Suppressor macrophage treated with lipopolysaccharide for 4 hours (primary cell): Measurements from ENCODE around the gene RIOK1.
"Not testable (repeated sequence)": the region's sequence is repeated elsewhere in the genome, so short reads cannot be mapped to it uniquely, and the experiment has no call there.

Experiments used
- DNase-seq: peaks from one replicate; pipeline ENCODE4 v3.0.0-alpha.2; 2020

RIOK1 gene

GRCh38 chr6:7389451-7390225 lies at the start of gene RIOK1, which contains the start of gene CAGE1:
Gene RIOK1 (plus strand): TSS chr6:7389808. CDS start chr6:7390003, 195 bp downstream.
Gene CAGE1 (minus strand): TSS chr6:7389742. CDS start chr6:7387173, 2,569 bp downstream.
- peak; percentile 98 for DNase-seq

GRCh38 chr6:7341271-7341670 lies 48.3 kb upstream of the RIOK1 start:
- no peak for DNase-seq

- DNase-seq: no peak
Observed at GRCh38 chr6:7341989-7342742, 47.4 kb upstream of the RIOK1 start.

GRCh38 chr6:7343546-7344475 lies 45.8 kb upstream of the RIOK1 start:
- DNase-seq: no peak

- DNase-seq: not testable (repeated sequence)
Observed at GRCh38 chr6:7344773-7345450, 44.7 kb upstream of the RIOK1 start.

- not testable (repeated sequence) for DNase-seq
Observed at GRCh38 chr6:7347551-7347997, 42.0 kb upstream of the RIOK1 start.

GRCh38 chr6:7350591-7350990 lies 39.0 kb upstream of the RIOK1 start:
- not testable (repeated sequence) for DNase-seq

GRCh38 chr6:7351916-7352315 lies 37.7 kb upstream of the RIOK1 start:
- not testable (repeated sequence) for DNase-seq

GRCh38 chr6:7367408-7367807 lies 22.2 kb upstream of the RIOK1 start:
- no peak for DNase-seq

- DNase-seq: peak; percentile 4
Observed at GRCh38 chr6:7373739-7374138, 15.9 kb upstream of the RIOK1 start.

GRCh38 chr6:7377961-7378360 lies 11.6 kb upstream of the RIOK1 start:
- no peak for DNase-seq

- DNase-seq: peak; percentile 15
Observed at GRCh38 chr6:7378740-7379139, 10.9 kb upstream of the RIOK1 start.

- DNase-seq: no peak
Observed at GRCh38 chr6:7381092-7381491, 8.5 kb upstream of the RIOK1 start.

- peak; percentile 58 for DNase-seq
Observed at GRCh38 chr6:7389162-7389450, 502 bp upstream of the RIOK1 start.

GRCh38 chr6:7390226-7390878 lies 744 bp downstream of the RIOK1 start:
- no peak for DNase-seq

- peak; percentile 59 for DNase-seq
Observed at GRCh38 chr6:7391151-7391550, 1.5 kb downstream of the RIOK1 start.

GRCh38 chr6:7392402-7392801 lies 2.8 kb downstream of the RIOK1 start:
- no peak for DNase-seq

- DNase-seq: no peak
Observed at GRCh38 chr6:7401075-7401474, 11.5 kb downstream of the RIOK1 start.

- peak; percentile 51 for DNase-seq
Observed at GRCh38 chr6:7402716-7403115, 13.1 kb downstream of the RIOK1 start.

GRCh38 chr6:7404546-7404945 lies 14.9 kb downstream of the RIOK1 start:
- no peak for DNase-seq

- no peak for DNase-seq
Observed at GRCh38 chr6:7406743-7407142, 17.1 kb downstream of the RIOK1 start.

- DNase-seq: no peak
Observed at GRCh38 chr6:7409740-7410139, 20.1 kb downstream of the RIOK1 start.
